Ovary (tissue), 9 donors: Measurements from ENCODE around the gene FAF2. TPM values are rescaled to one million over a fixed set of nuclear protein-coding genes. Genes with fewer than 3 reads are reported as not detected.

Experiments
- DNase-seq, 5 donors: peaks; one replicate each; pipeline ENCODE4 v3.0.0-alpha.2; 2019 to 2020
- H3K27ac ChIP-seq, 2 donors: fragments of 200-600 bp; one replicate each; pipeline versions ENCODE4 v1.5.1 to v1.8.0; 2019 to 2022
- H3K27me3 ChIP-seq: fragments of 200-600 bp; one replicate; pipeline ENCODE4 v1.8.0; 2022
- H3K36me3 ChIP-seq: fragments of 200-600 bp; sonication (generic); one replicate; pipeline ENCODE4 v1.5.1; 2019
- H3K4me1 ChIP-seq: one replicate; pipeline ENCODE4 v1.8.1; 2013; ENCODE audit warnings: mild to moderate bottlenecking, moderate library complexity; ENCODE audit not compliant: insufficient read depth
- H3K4me3 ChIP-seq: fragments of 200-600 bp; sonication (generic); one replicate; pipeline ENCODE4 v1.5.1; 2017
- H3K9me3 ChIP-seq, 2 donors: fragments of 200-600 bp in 1 of 2; sonication (generic) in 1 of 2; one replicate each; pipeline versions ENCODE4 v1.5.1 to v1.8.1; 2013 to 2019; ENCODE audit warnings: mild to moderate bottlenecking in 1 of 2, moderate library complexity in 1 of 2
- CTCF ChIP-seq, 3 donors: fragments of 450-650 bp in 2 of 3; fragments of 200-600 bp in 1 of 3; IDR thresholded peaks; one replicate each; pipeline versions ENCODE4 v1.5.1 to v1.8.0; 2016 to 2022; ENCODE audit warnings: antibody characterized with exemption in 3 of 3, mild to moderate bottlenecking in 1 of 3
- EP300 ChIP-seq: sonication (generic); formaldehyde crosslinking; IDR thresholded peaks from one replicate; pipeline ENCODE4 v1.6.1; 2017; ENCODE audit warnings: antibody characterized with exemption
- POLR2A ChIP-seq: fragments of 450-650 bp; IDR thresholded peaks from one replicate; pipeline ENCODE4 v1.6.1; 2017; ENCODE audit warnings: antibody characterized with exemption, mild to moderate bottlenecking, moderate library complexity
- WGBS, 3 donors: extraction: QIAGEN DNeasy Blood & Tissue Kit in 1 of 3; methylation state at CpG; one replicate each; pipeline versions ENCODE4 v1.1.5 to v1.1.7; 2013 to 2017; 5-methylcytosine and 5-hydroxymethylcytosine counted together
- intact Hi-C, 4 donors: fragments of 100-400 bp; cut with DNase I; formaldehyde crosslinking; loops; one replicate each; pipeline versions ENCODE4 v1.11.0 to v1.15.1; 2022 to 2023
- polyA plus RNA-seq, 2 donors: library from polyadenylated mRNA; stranded (reverse); fragments of 200-250 nt in 1 of 2; fragments of 350-450 nt in 1 of 2; fragmentation: Illumina TruSeq in 1 of 2; extraction: RNeasy Lipid Tissue Mini Kit (QIAGEN cat#74804) in 1 of 2; gene quantifications; one replicate each; pipeline ENCODE4 v1.2.3, GENCODE V29; 2013 to 2014
- total RNA-seq, 7 donors: library from RNA; depleted of rRNA in 2 of 7; stranded (reverse); fragments of >200 nt in 2 of 7; fragmentation: NEBNext Ultra II Directional in 3 of 7; extraction: Animal tissue kit (Norgen Biotek cat#: 25700) in 3 of 7; gene quantifications; one replicate each; pipeline versions ENCODE4 v1.1.0 to v1.2.4, GENCODE V29; 2016 to 2023
- donor health status: DM: no; HTN: no; CAD: no; lungs with moderate emphysema.
- donor health status: DM: no; HTN: no; CAD: no.
- donor health status: Bipolar disorder and iron deficiency.
- donor health status: DM: yes; HTN: yes; CAD: no.
- donor health status: DM: no; HTN: no; CAD: no.
- donor health status: DM: yes; HTN: yes; CAD: no.

Gene FAF2
- total and polyA plus RNA-seq, 9 donors = 17.2 to 46.7 (median 34.4) TPM

DNA sequence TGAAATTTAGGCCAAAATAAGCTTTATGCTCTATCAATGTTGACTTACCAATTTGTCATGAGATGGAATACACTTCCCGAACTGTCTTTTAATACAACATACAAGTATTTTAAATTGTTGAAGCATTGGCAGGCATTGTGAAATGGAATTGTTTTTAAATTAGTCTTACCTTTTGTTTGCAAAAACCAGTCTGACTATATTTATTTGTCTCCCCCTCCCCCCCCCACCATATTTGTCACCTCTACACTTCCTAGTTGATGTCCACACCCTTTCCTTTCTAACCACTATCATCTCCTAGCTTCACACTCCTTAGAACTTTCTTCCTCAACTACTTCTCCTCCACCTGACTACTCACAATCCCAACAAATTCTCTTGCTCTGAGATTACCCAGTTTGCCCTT is 40.9 kb downstream of the FAF2 start:
- no peaks in the 10 kb centered on the region for H3K27me3 ChIP-seq
- no peak for DNase-seq
- H3K4me1 ChIP-seq = peaks cover 2% of the 10 kb centered on the region
- no peaks in the 10 kb centered on the region for H3K36me3 ChIP-seq
- TF ChIP-seq POLR2A (no peak), CTCF (IDR thresholded peaks at IDR 0.05) (no peak), EP300 (no peak)
- intact Hi-C loops = no loop called here
- 95 to 98% (median 95%) methylated on average over 1 of the region's 1 CpG for WGBS, 3 donors
- H3K9me3 ChIP-seq = no peaks in the 10 kb centered on the region
- H3K27ac ChIP-seq = no peak overlapping the region
- H3K4me3 ChIP-seq = no peak overlapping the region

- Histone ChIP-seq H3K27ac (no peak overlapping the region), H3K9me3 (no peaks in the 10 kb centered on the region), H3K4me1 (no peaks in the 10 kb centered on the region), H3K36me3 (no peaks in the 10 kb centered on the region), H3K4me3 (no peak overlapping the region), H3K27me3 (no peaks in the 10 kb centered on the region)
- DNase-seq = no peak
- intact Hi-C loops = no loop called here
- WGBS, 3 donors = 90 to 100% (median 95%) methylated on average over 1 of the region's 1 CpG
- TF ChIP-seq EP300 (no peak), POLR2A (no peak), CTCF (IDR thresholded peaks at IDR 0.05) (no peak)
Observed at GRCh38 chr5:176490301-176490700, 42.1 kb downstream of the FAF2 start.

- Histone ChIP-seq H3K36me3 (no peaks in the 10 kb centered on the region), H3K4me1 (no peaks in the 10 kb centered on the region), H3K27me3 (no peaks in the 10 kb centered on the region), H3K4me3 (no peak overlapping the region), H3K27ac (no peak overlapping the region), H3K9me3 (no peaks in the 10 kb centered on the region)
- TF ChIP-seq CTCF (IDR thresholded peaks at IDR 0.05) (no peak), EP300 (no peak), POLR2A (no peak)
- intact Hi-C loops = no loop called here
- DNase-seq = no peak
- 47 to 64% (median 58%) methylated on average over 3 of the region's 3 CpGs for WGBS, 3 donors
Observed at GRCh38 chr5:176491101-176491502, 42.9 kb downstream of the FAF2 start.

DNA sequence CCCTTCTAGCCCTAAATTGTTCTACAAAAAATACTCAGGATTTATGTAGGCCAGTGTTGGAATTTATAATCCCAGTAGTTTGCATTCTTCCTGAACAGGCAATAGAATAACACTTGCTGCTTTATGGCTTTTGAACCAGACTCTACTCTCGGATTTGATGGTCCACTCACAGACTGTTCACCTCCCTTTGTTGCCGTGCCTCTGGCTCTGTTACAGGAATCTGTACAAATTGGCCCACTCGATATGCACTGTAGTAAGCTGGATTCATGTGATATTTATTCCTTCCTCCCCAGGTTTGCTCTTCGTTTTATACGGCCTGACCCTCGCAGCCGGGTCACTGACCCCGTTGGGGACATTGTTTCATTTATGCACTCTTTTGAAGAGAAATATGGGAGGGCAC is 43.7 kb downstream of the FAF2 start:
- no peak overlapping the region for H3K4me3 ChIP-seq
- H3K36me3 ChIP-seq = no peaks in the 10 kb centered on the region
- DNase-seq = no peak
- no peaks in the 10 kb centered on the region for H3K9me3 ChIP-seq
- no peaks in the 10 kb centered on the region for H3K27me3 ChIP-seq
- H3K4me1 ChIP-seq = no peaks in the 10 kb centered on the region
- TF ChIP-seq EP300 (no peak), POLR2A (no peak), CTCF (IDR thresholded peaks at IDR 0.05) (no peak)
- intact Hi-C loops = no loop called here
- 72 to 82% (median 74%) methylated on average over 8 of the region's 8 CpGs for WGBS, 3 donors
- no peak overlapping the region for H3K27ac ChIP-seq

DNA sequence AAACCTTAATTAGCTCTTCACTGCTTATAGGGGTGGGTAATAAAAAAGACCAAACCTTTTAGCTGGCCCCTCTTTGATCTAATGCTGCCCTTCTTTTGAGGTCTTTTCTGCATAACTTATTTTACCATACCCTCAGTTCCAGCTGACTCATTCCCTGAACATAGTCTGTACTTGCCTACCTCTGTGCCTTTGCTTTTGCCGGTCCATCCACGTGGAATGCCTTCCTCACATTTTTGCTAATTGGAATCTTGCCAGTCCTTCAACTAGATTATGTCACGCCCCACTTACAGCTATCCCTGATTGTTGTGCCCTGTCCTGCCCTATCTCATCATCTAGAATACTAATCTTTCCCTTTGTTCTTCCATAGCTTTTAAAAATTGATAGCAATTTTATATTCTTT is 44.2 kb downstream of the FAF2 start:
- H3K36me3 ChIP-seq = no peaks in the 10 kb centered on the region
- intact Hi-C loops = no loop called here
- 35 to 56% (median 41%) methylated on average over 3 of the region's 3 CpGs for WGBS, 3 donors
- no peak overlapping the region for H3K27ac ChIP-seq
- no peaks in the 10 kb centered on the region for H3K27me3 ChIP-seq
- no peak overlapping the region for H3K4me3 ChIP-seq
- H3K9me3 ChIP-seq = no peaks in the 10 kb centered on the region
- H3K4me1 ChIP-seq = no peaks in the 10 kb centered on the region
- TF ChIP-seq CTCF (IDR thresholded peaks at IDR 0.05) = no peak
- TF ChIP-seq POLR2A = no peak
- TF ChIP-seq EP300 = no peak
- DNase-seq = no peak
